Renal cortical epithelial cell (primary cell): Measurements from ENCODE around the gene APCDD1L. TPM values are rescaled to one million over a fixed set of nuclear protein-coding genes. Genes with fewer than 3 reads are reported as not detected.

ENCODE experiments used
- DNase-seq: peaks from one replicate; pipeline ENCODE4 v3.0.0-alpha.2; 2011; ENCODE audit warnings: low read depth
- total RNA-seq: library from RNA; depleted of rRNA; stranded (reverse); fragments of >200 nt; gene quantifications from 2 replicates; pipeline ENCODE4 v1.2.3, GENCODE V29; 2014

The APCDD1L gene
- total RNA-seq, 1 donor from 2014 or later: 13.7 TPM

- DNase-seq: no peak
Measured at GRCh38 chr20:58492074-58492718, 23.0 kb downstream of the APCDD1L start.

- no peak for DNase-seq
Measured at GRCh38 chr20:58486207-58486606, 29.0 kb downstream of the APCDD1L start.

GRCh38 chr20:58485393-58485792, 29.8 kb downstream of the APCDD1L start:
- DNase-seq: no peak

- no peak for DNase-seq
Measured at GRCh38 chr20:58483470-58483869, 31.7 kb downstream of the APCDD1L start.

- DNase-seq: no peak
Measured at GRCh38 chr20:58483051-58483450, 32.1 kb downstream of the APCDD1L start.

GRCh38 chr20:58482416-58482815, 32.8 kb downstream of the APCDD1L start:
- peak; percentile 3 for DNase-seq

GRCh38 chr20:58481481-58482021, 33.6 kb downstream of the APCDD1L start:
- DNase-seq: peak; percentile 10

- no peak for DNase-seq
Measured at GRCh38 chr20:58480551-58481336, 34.5 kb downstream of the APCDD1L start.

- DNase-seq: no peak
Measured at GRCh38 chr20:58479726-58480440, 35.3 kb downstream of the APCDD1L start.

- no peak for DNase-seq
Measured at GRCh38 chr20:58478141-58478805, 36.9 kb downstream of the APCDD1L start.

- DNase-seq: no peak
Measured at GRCh38 chr20:58475466-58475865, 39.7 kb downstream of the APCDD1L start.

- no peak for DNase-seq
Measured at GRCh38 chr20:58473453-58474425, 41.5 kb downstream of the APCDD1L start.

GRCh38 chr20:58472273-58473018, 42.8 kb downstream of the APCDD1L start:
- DNase-seq: no peak

GRCh38 chr20:58471193-58472164, 43.7 kb downstream of the APCDD1L start:
- no peak for DNase-seq

GRCh38 chr20:58470336-58471192, 44.6 kb downstream of the APCDD1L start:
- DNase-seq: no peak

GRCh38 chr20:58469616-58470015, 45.6 kb downstream of the APCDD1L start:
- DNase-seq: no peak
